HFFc6 (cell line): Measurements from ENCODE around the gene DAG1. TPM values are rescaled to one million over a fixed set of nuclear protein-coding genes. Genes with fewer than 3 reads are reported as not detected.

Experiments
- DNase-seq: peaks from one replicate; pipeline ENCODE4 v3.0.0-alpha.2; 2018
- H3K27ac Mint-ChIP-seq: 2 replicates; pipeline ENCODE4 v1.8.0; 2020; ENCODE audit warnings: mild to moderate bottlenecking, mixed read lengths
- H3K27me3 Mint-ChIP-seq: 2 replicates; pipeline ENCODE4 v1.8.0; 2021; ENCODE audit warnings: mild to moderate bottlenecking, moderate library complexity, mixed read lengths; ENCODE audit not compliant: insufficient read depth
- H3K36me3 Mint-ChIP-seq: 2 replicates; pipeline ENCODE4 v1.8.0; 2021; ENCODE audit warnings: low read depth, mixed read lengths
- H3K4me1 Mint-ChIP-seq: 2 replicates; pipeline ENCODE4 v1.8.0; 2020; ENCODE audit warnings: low read depth, mixed read lengths
- H3K4me3 Mint-ChIP-seq: 2 replicates; pipeline ENCODE4 v1.8.0; 2020; ENCODE audit warnings: mild to moderate bottlenecking, moderate library complexity, mixed read lengths
- H3K9me3 Mint-ChIP-seq: 2 replicates; pipeline ENCODE4 v1.8.0; 2020; ENCODE audit warnings: mild to moderate bottlenecking, mixed read lengths
- CTCF ChIP-seq: fragments of 200-600 bp; sonication (generic); IDR thresholded peaks from 2 replicates; pipeline ENCODE4 v1.5.0; 2021; ENCODE audit warnings: antibody characterized with exemption, mild to moderate bottlenecking
- total RNA-seq, 6 experiments: library from RNA; stranded (reverse); fragmentation: NEBNext Ultra II Directional; extraction: Animal tissue kit (Norgen Biotek cat#: 25700); gene quantifications; 2 replicates in 1 of 6; 3 replicates in 5 of 6; pipeline ENCODE4 v1.2.3, GENCODE V29; 2021

Gene DAG1
- total RNA-seq, 6 experiments from 2014 or later: 101 to 121 (median 106) TPM

GRCh38 chr3:49568965-49569364 lies 98.9 kb downstream of the DAG1 start:
- no peak overlapping the region for H3K27ac Mint-ChIP-seq
- DNase-seq: no peak
- TF ChIP-seq CTCF: no peak
- H3K4me1 Mint-ChIP-seq: no peaks in the 10 kb centered on the region
- H3K4me3 Mint-ChIP-seq: no peak overlapping the region
- peaks cover 44% of the 10 kb centered on the region for H3K27me3 Mint-ChIP-seq
- no peaks in the 10 kb centered on the region for H3K36me3 Mint-ChIP-seq
- H3K9me3 Mint-ChIP-seq: no peaks in the 10 kb centered on the region

GRCh38 chr3:49570028-49570654 lies 100.1 kb downstream of the DAG1 start:
- no peak overlapping the region for H3K4me3 Mint-ChIP-seq
- no peak for TF ChIP-seq CTCF
- DNase-seq: no peak
- no peaks in the 10 kb centered on the region for H3K4me1 Mint-ChIP-seq
- H3K27me3 Mint-ChIP-seq: peaks cover 43% of the 10 kb centered on the region
- no peak overlapping the region for H3K27ac Mint-ChIP-seq
- no peaks in the 10 kb centered on the region for H3K36me3 Mint-ChIP-seq
- no peaks in the 10 kb centered on the region for H3K9me3 Mint-ChIP-seq

- DNase-seq: no peak
- peaks cover 1% of the 10 kb centered on the region for H3K4me1 Mint-ChIP-seq
- H3K9me3 Mint-ChIP-seq: no peaks in the 10 kb centered on the region
- H3K4me3 Mint-ChIP-seq: no peak overlapping the region
- no peak overlapping the region for H3K27ac Mint-ChIP-seq
- H3K36me3 Mint-ChIP-seq: no peaks in the 10 kb centered on the region
- H3K27me3 Mint-ChIP-seq: peaks cover 15% of the 10 kb centered on the region
- no peak for TF ChIP-seq CTCF
Observed at GRCh38 chr3:49582177-49582576, 112.1 kb downstream of the DAG1 start.

Other genes with a start within 250 kb of the DAG1 start
- 1 to 10 TPM; 2.4 to 3.5 (median 2.9) TPM for gene C3orf62, start 193.0 kb upstream of the DAG1 start, total RNA-seq
- gene USP4, start 130.2 kb upstream of the DAG1 start, total RNA-seq: 10 to 100 TPM; 41.4 to 48.3 (median 44.8) TPM
- gene GPX1, start 111.9 kb upstream of the DAG1 start, total RNA-seq: 100 to 1,000 TPM; 359 to 607 (median 548) TPM
- gene RHOA, start 58.3 kb upstream of the DAG1 start, total RNA-seq: 100 to 1,000 TPM; 703 to 739 (median 716) TPM
- 10 to 100 TPM; 45.5 to 58.7 (median 49.9) TPM for gene TCTA, start 57.8 kb upstream of the DAG1 start, total RNA-seq
- gene AMT, start 47.8 kb upstream of the DAG1 start, total RNA-seq: 1 to 10 TPM in 5 of 6 experiments, under 1 TPM in 1; 0.78 to 3.2 (median 1.2) TPM
- gene NICN1, start 40.9 kb upstream of the DAG1 start, total RNA-seq: 10 to 100 TPM; 10.3 to 15.8 (median 13.2) TPM
- under 1 TPM; 0.02 to 0.14 (median 0.06) TPM for gene BSN, start 84.2 kb downstream of the DAG1 start, total RNA-seq
- 100 to 1,000 TPM in 5 of 6 experiments, 10 to 100 TPM in 1; 98.5 to 126 (median 112) TPM for gene APEH, start 204.1 kb downstream of the DAG1 start, total RNA-seq
- gene MST1, start 219.2 kb downstream of the DAG1 start, total RNA-seq: 1 to 10 TPM; 3.4 to 7.4 (median 4.8) TPM
- 10 to 100 TPM; 35.3 to 44.2 (median 39.8) TPM for gene RNF123, start 219.3 kb downstream of the DAG1 start, total RNA-seq
- under 1 TPM in 2 of 6 experiments, not detected in 4; 0.43 to 0.61 TPM for gene AMIGO3, start 249.4 kb downstream of the DAG1 start, total RNA-seq